RWPE2 (cell line): ENCODE results near the gene ARPP21.

Source experiments
- ATAC-seq: fragments of 200-7000 bp; cut with Tn5 transposase; 3 replicates; pipeline ENCODE4 v1.9.1; 2021; ENCODE audit warnings: low read depth
- DNase-seq: peaks from one replicate; pipeline ENCODE4 v3.0.0-alpha.2; 2020; ENCODE audit warnings: low spot score
- H3K27ac ChIP-seq: fragments of 450-650 bp; 2 replicates; pipeline ENCODE4 v1.5.1; 2017; ENCODE audit warnings: mild to moderate bottlenecking; ENCODE audit not compliant: poor library complexity, severe bottlenecking
- H3K27me3 ChIP-seq: fragments of 250-450 bp; sonication (Bioruptor Pico); 2 replicates; pipeline ENCODE4 v1.5.1; 2021; ENCODE audit warnings: mild to moderate bottlenecking, moderate library complexity; ENCODE audit not compliant: insufficient read depth, poor library complexity, severe bottlenecking
- H3K36me3 ChIP-seq: fragments of 250-450 bp; sonication (Bioruptor Pico); 2 replicates; pipeline ENCODE4 v1.5.1; 2020; ENCODE audit warnings: low read depth, mild to moderate bottlenecking, moderate library complexity
- H3K4me1 ChIP-seq: fragments of 250-450 bp; sonication (Bioruptor Pico); 2 replicates; pipeline ENCODE4 v1.5.1; 2021; ENCODE audit warnings: mild to moderate bottlenecking, moderate library complexity; ENCODE audit not compliant: insufficient read depth, poor library complexity, severe bottlenecking
- H3K4me3 ChIP-seq: fragments of 250-450 bp; sonication (Bioruptor Pico); 2 replicates; pipeline ENCODE4 v1.5.1; 2021; ENCODE audit warnings: mild to moderate bottlenecking, moderate library complexity; ENCODE audit not compliant: severe bottlenecking
- H3K9me3 ChIP-seq: fragments of 250-450 bp; sonication (Bioruptor Pico); 2 replicates; pipeline ENCODE4 v1.5.1; 2021; ENCODE audit warnings: mild to moderate bottlenecking, moderate library complexity; ENCODE audit not compliant: severe bottlenecking
- CTCF ChIP-seq: fragments of 450-650 bp; IDR thresholded peaks from one replicate; pipeline ENCODE4 v1.5.1; 2017; ENCODE audit warnings: mild to moderate bottlenecking, moderate library complexity; ENCODE audit not compliant: poor library complexity, severe bottlenecking

ARPP21 gene

GRCh38 chr3:35737080-35737479, 97.8 kb downstream of the ARPP21 start:
- no peaks in the 10 kb centered on the region for H3K4me1 ChIP-seq
- DNase-seq (no peak), ATAC-seq (no peak)
- H3K4me3 ChIP-seq, result no peak overlapping the region
- TF ChIP-seq CTCF, result no peak
- no peaks in the 10 kb centered on the region for H3K9me3 ChIP-seq
- H3K27me3 ChIP-seq, result no peaks in the 10 kb centered on the region
- no peaks in the 10 kb centered on the region for H3K36me3 ChIP-seq
- H3K27ac ChIP-seq, result no peak overlapping the region

GRCh38 chr3:35737527-35737926, 98.2 kb downstream of the ARPP21 start:
- DNase-seq (no peak), ATAC-seq (no peak)
- Histone ChIP-seq H3K4me1 (no peaks in the 10 kb centered on the region), H3K36me3 (no peaks in the 10 kb centered on the region), H3K27ac (no peak overlapping the region), H3K27me3 (no peaks in the 10 kb centered on the region), H3K9me3 (no peaks in the 10 kb centered on the region), H3K4me3 (no peak overlapping the region)
- TF ChIP-seq CTCF, result no peak

GRCh38 chr3:35737934-35738706, 98.8 kb downstream of the ARPP21 start:
- TF ChIP-seq CTCF, result no peak
- H3K27ac ChIP-seq, result no peak overlapping the region
- H3K9me3 ChIP-seq, result no peaks in the 10 kb centered on the region
- no peak for ATAC-seq
- no peak for DNase-seq
- no peaks in the 10 kb centered on the region for H3K4me1 ChIP-seq
- H3K27me3 ChIP-seq, result no peaks in the 10 kb centered on the region
- H3K36me3 ChIP-seq, result no peaks in the 10 kb centered on the region
- H3K4me3 ChIP-seq, result no peak overlapping the region

GRCh38 chr3:35739181-35739809, 100.0 kb downstream of the ARPP21 start:
- ATAC-seq (no peak), DNase-seq (peak; percentile 27)
- Histone ChIP-seq H3K27ac (no peak overlapping the region), H3K27me3 (no peaks in the 10 kb centered on the region), H3K4me3 (no peak overlapping the region), H3K9me3 (no peaks in the 10 kb centered on the region), H3K4me1 (no peaks in the 10 kb centered on the region), H3K36me3 (no peaks in the 10 kb centered on the region)
- no peak for TF ChIP-seq CTCF

GRCh38 chr3:35739964-35740527, 100.7 kb downstream of the ARPP21 start:
- Histone ChIP-seq H3K9me3 (no peaks in the 10 kb centered on the region), H3K27ac (no peak overlapping the region), H3K4me3 (no peak overlapping the region), H3K36me3 (no peaks in the 10 kb centered on the region), H3K4me1 (no peaks in the 10 kb centered on the region), H3K27me3 (no peaks in the 10 kb centered on the region)
- TF ChIP-seq CTCF, result no peak
- ATAC-seq (no peak), DNase-seq (no peak)
